ENCODE data around the gene C1orf159. TPM values are rescaled to one million over a fixed set of nuclear protein-coding genes. Genes with fewer than 3 reads are reported as not detected.

The C1orf159 gene
- total RNA-seq, 1 donor from 2014 or later: 11.7 TPM

- H3K27ac ChIP-seq: no peak overlapping the region
- ATAC-seq (no peak), DNase-seq (no peak)
- peaks cover 9% of the 10 kb centered on the region for H3K27me3 ChIP-seq (ENCODE audit: low read depth)
- no peaks in the 10 kb centered on the region for H3K9me3 ChIP-seq
- peaks cover 18% of the 10 kb centered on the region for H3K4me1 ChIP-seq
- no peak for TF ChIP-seq CTCF (IDR thresholded peaks at IDR 0.05)
- H3K4me3 ChIP-seq: no peak overlapping the region
- intact Hi-C loops (cut with DNase I): no loop called here
- H3K36me3 ChIP-seq: peaks cover 35% of the 10 kb centered on the region
These were observed 73.1 kb downstream of the C1orf159 start for GRCh38 chr1:1042835-1043234.

GRCh38 chr1:1041873-1042272 lies 74.0 kb downstream of the C1orf159 start:
- no peaks in the 10 kb centered on the region for H3K9me3 ChIP-seq
- H3K4me3 ChIP-seq: no peak overlapping the region
- DNase-seq (no peak), ATAC-seq (no peak)
- peaks cover 9% of the 10 kb centered on the region for H3K27me3 ChIP-seq (ENCODE audit: low read depth)
- no peak overlapping the region for H3K27ac ChIP-seq
- TF ChIP-seq CTCF (IDR thresholded peaks at IDR 0.05): no peak
- peaks cover 26% of the 10 kb centered on the region for H3K36me3 ChIP-seq
- peaks cover 18% of the 10 kb centered on the region for H3K4me1 ChIP-seq
- intact Hi-C loops (cut with DNase I): no loop called here

GRCh38 chr1:1041092-1041523 lies 74.8 kb downstream of the C1orf159 start:
- no peak overlapping the region for H3K4me3 ChIP-seq
- no peaks in the 10 kb centered on the region for H3K9me3 ChIP-seq
- no peak for TF ChIP-seq CTCF (IDR thresholded peaks at IDR 0.05)
- H3K36me3 ChIP-seq: peaks cover 19% of the 10 kb centered on the region
- no peak for ATAC-seq
- DNase-seq: no peak
- intact Hi-C loops (cut with DNase I): no loop called here
- peaks cover 18% of the 10 kb centered on the region for H3K4me1 ChIP-seq
- peaks cover 9% of the 10 kb centered on the region for H3K27me3 ChIP-seq (ENCODE audit: low read depth)
- no peak overlapping the region for H3K27ac ChIP-seq

GRCh38 chr1:1040004-1040991 lies 75.6 kb downstream of the C1orf159 start:
- no peak overlapping the region for H3K27ac ChIP-seq
- peaks cover 10% of the 10 kb centered on the region for H3K36me3 ChIP-seq
- intact Hi-C loops (cut with DNase I): no loop called here
- peaks cover 18% of the 10 kb centered on the region for H3K4me1 ChIP-seq
- no peaks in the 10 kb centered on the region for H3K9me3 ChIP-seq
- H3K4me3 ChIP-seq: peak overlapping the region; percentile 56
- H3K27me3 ChIP-seq (ENCODE audit: low read depth): peaks cover 9% of the 10 kb centered on the region
- ATAC-seq: peak; percentile 85 to 86
- TF ChIP-seq CTCF (IDR thresholded peaks at IDR 0.05): no peak
- DNase-seq: peak; percentile 84

- TF ChIP-seq CTCF (IDR thresholded peaks at IDR 0.05): no peak
- Histone ChIP-seq H3K4me1 (peaks cover 18% of the 10 kb centered on the region), H3K4me3 (no peak overlapping the region), H3K36me3 (peaks cover 6% of the 10 kb centered on the region), H3K27ac (no peak overlapping the region), H3K27me3 (ENCODE audit: low read depth) (peaks cover 15% of the 10 kb centered on the region), H3K9me3 (no peaks in the 10 kb centered on the region)
- no peak for ATAC-seq
- intact Hi-C loops (cut with DNase I): no loop called here
- no peak for DNase-seq
These were observed 76.6 kb downstream of the C1orf159 start for GRCh38 chr1:1039145-1039910.
